ENCODE measurements around the gene SLC38A4. TPM values are rescaled to one million over a fixed set of nuclear protein-coding genes. Genes with fewer than 3 reads are reported as not detected.

The SLC38A4 gene
- polyA plus RNA-seq, 1 of the 3 experiments (the other 2 are of a cell fraction): 66.7 TPM

DNA sequence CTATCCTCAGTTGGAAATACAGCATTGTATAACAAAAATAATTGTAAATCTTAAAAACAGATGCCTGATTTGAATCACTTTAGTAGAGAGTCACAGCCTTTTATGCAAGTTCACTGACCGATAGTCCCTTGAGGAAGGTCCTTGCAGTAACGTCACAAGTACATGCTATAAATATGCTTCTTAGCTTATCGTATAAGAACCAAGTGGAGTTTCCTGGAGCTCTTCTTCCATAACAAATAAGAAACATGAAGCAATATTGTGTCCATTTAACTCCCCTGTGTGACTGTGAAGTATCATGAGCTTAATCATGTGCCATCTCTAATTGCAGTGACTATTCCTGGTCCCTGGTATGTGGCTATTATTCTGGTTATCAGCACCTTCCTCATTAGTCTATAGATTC, 107.9 kb downstream of the SLC38A4 start (continued):
- TF ChIP-seq, protein P1, sequence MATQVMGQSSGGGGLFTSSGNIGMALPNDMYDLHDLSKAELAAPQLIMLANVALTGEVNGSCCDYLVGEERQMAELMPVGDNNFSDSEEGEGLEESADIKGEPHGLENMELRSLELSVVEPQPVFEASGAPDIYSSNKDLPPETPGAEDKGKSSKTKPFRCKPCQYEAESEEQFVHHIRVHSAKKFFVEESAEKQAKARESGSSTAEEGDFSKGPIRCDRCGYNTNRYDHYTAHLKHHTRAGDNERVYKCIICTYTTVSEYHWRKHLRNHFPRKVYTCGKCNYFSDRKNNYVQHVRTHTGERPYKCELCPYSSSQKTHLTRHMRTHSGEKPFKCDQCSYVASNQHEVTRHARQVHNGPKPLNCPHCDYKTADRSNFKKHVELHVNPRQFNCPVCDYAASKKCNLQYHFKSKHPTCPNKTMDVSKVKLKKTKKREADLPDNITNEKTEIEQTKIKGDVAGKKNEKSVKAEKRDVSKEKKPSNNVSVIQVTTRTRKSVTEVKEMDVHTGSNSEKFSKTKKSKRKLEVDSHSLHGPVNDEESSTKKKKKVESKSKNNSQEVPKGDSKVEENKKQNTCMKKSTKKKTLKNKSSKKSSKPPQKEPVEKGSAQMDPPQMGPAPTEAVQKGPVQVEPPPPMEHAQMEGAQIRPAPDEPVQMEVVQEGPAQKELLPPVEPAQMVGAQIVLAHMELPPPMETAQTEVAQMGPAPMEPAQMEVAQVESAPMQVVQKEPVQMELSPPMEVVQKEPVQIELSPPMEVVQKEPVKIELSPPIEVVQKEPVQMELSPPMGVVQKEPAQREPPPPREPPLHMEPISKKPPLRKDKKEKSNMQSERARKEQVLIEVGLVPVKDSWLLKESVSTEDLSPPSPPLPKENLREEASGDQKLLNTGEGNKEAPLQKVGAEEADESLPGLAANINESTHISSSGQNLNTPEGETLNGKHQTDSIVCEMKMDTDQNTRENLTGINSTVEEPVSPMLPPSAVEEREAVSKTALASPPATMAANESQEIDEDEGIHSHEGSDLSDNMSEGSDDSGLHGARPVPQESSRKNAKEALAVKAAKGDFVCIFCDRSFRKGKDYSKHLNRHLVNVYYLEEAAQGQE (IDR thresholded peaks at IDR 0.05; ENCODE audit: low read depth, low read length): no peak

DNA sequence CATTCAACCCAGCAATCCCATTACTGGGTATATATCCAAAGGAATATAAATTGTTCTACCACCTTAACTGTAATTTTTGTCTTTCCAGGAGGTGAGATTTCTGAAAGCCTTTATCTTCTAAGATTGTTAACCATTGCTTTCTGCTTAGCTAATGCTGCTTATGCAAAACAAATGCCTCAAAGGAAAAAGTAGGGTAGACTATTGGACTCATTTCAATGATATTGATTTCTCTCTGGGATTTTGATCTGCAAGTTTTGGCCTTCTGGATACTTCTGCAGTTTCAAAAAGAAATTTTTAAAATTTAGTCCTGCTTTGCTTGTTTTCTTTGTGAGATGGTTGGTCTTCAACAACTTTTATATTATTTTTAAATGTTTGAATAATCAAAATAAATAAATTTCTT, 108.6 kb downstream of the SLC38A4 start:
- Histone ChIP-seq H3K27ac (ENCODE audit: low read depth in 2 of 2, low read length in 1 of 2) (no peak overlapping the region), H3K79me2 (ENCODE audit: insufficient read depth) (no peaks in the 10 kb centered on the region), H3K27me3 (ENCODE audit: insufficient read depth) (no peaks in the 10 kb centered on the region), H3K9me3 (no peaks in the 10 kb centered on the region), H3K4me3 (ENCODE audit: low read depth in 2 of 2, low read length in 1 of 2) (no peak overlapping the region), H3K9me2 (no peaks in the 10 kb centered on the region), H3K4me2 (no peak overlapping the region), H2AFZ (ENCODE audit: low read depth) (no peak overlapping the region), H3F3A (replicated peaks; ENCODE audit: insufficient read depth) (no peaks in the 10 kb centered on the region), H4K20me1 (ENCODE audit: insufficient read depth) (no peaks in the 10 kb centered on the region), H3K4me1 (ENCODE audit: control insufficient read depth in 1 of 2, insufficient read depth in 2 of 2, low read depth in 1 of 2, low read length in 1 of 2) (no peaks in the 10 kb centered on the region), H3K36me3 (replicated peaks in 1 of 2; ENCODE audit: control insufficient read depth in 1 of 2, insufficient read depth in 2 of 2, low read length in 1 of 2) (no peaks in the 10 kb centered on the region), H3K9ac (no peak overlapping the region)
- DNase-seq: no peak
- ChIA-PET POLR2A (no interaction called here), CTCF (no interaction called here)
- no peak for TF ChIP-seq TAF1 (IDR thresholded peaks at IDR 0.05; ENCODE audit: borderline replicate concordance, low read depth, low read length)
- TF ChIP-seq, protein P2, sequence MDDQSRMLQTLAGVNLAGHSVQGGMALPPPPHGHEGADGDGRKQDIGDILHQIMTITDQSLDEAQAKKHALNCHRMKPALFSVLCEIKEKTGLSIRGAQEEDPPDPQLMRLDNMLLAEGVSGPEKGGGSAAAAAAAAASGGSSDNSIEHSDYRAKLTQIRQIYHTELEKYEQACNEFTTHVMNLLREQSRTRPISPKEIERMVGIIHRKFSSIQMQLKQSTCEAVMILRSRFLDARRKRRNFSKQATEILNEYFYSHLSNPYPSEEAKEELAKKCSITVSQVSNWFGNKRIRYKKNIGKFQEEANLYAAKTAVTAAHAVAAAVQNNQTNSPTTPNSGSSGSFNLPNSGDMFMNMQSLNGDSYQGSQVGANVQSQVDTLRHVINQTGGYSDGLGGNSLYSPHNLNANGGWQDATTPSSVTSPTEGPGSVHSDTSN (IDR thresholded peaks at IDR 0.05): no peak
- TF ChIP-seq FOSL2 (IDR thresholded peaks at IDR 0.05; ENCODE audit: borderline replicate concordance, low read depth): no peak
- TF ChIP-seq TEAD4 (IDR thresholded peaks at IDR 0.05; ENCODE audit: borderline replicate concordance, insufficient read depth): no peak
- TF ChIP-seq, protein P3, sequence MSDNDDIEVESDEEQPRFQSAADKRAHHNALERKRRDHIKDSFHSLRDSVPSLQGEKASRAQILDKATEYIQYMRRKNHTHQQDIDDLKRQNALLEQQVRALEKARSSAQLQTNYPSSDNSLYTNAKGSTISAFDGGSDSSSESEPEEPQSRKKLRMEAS (IDR thresholded peaks at IDR 0.05; ENCODE audit: low read depth): no peak
- TF ChIP-seq JUND (IDR thresholded peaks at IDR 0.05): no peak
- TF ChIP-seq MXI1 (IDR thresholded peaks at IDR 0.05; ENCODE audit: low read depth, low read length): no peak
- TF ChIP-seq GABPA (IDR thresholded peaks at IDR 0.05; ENCODE audit: low read depth): no peak
- TF ChIP-seq SMC3 (IDR thresholded peaks at IDR 0.05; ENCODE audit: low read depth, low read length): no peak
- no peak for TF ChIP-seq FOXM1 (IDR thresholded peaks at IDR 0.05; ENCODE audit: low read depth)
- TF ChIP-seq, protein P4, sequence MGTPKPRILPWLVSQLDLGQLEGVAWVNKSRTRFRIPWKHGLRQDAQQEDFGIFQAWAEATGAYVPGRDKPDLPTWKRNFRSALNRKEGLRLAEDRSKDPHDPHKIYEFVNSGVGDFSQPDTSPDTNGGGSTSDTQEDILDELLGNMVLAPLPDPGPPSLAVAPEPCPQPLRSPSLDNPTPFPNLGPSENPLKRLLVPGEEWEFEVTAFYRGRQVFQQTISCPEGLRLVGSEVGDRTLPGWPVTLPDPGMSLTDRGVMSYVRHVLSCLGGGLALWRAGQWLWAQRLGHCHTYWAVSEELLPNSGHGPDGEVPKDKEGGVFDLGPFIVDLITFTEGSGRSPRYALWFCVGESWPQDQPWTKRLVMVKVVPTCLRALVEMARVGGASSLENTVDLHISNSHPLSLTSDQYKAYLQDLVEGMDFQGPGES (IDR thresholded peaks at IDR 0.05; ENCODE audit: low read depth, low read length): no peak
- TF ChIP-seq RCOR1 (IDR thresholded peaks at IDR 0.05; ENCODE audit: low read length): no peak
- no peak for TF ChIP-seq TCF12 (IDR thresholded peaks at IDR 0.05)
- no peak for TF ChIP-seq FOXJ3 (CRISPR knock-in tag; IDR thresholded peaks at IDR 0.05)

All from SK-N-SH (cell line).